Embryonic facial prominence (tissue), 1 donor: ENCODE results near the gene CADPS2.

Experiments used
- DNase-seq: peaks from one replicate; pipeline ENCODE4 v3.0.0-alpha.2; 2016; ENCODE audit errors: extremely low spot score

The CADPS2 gene

DNA sequence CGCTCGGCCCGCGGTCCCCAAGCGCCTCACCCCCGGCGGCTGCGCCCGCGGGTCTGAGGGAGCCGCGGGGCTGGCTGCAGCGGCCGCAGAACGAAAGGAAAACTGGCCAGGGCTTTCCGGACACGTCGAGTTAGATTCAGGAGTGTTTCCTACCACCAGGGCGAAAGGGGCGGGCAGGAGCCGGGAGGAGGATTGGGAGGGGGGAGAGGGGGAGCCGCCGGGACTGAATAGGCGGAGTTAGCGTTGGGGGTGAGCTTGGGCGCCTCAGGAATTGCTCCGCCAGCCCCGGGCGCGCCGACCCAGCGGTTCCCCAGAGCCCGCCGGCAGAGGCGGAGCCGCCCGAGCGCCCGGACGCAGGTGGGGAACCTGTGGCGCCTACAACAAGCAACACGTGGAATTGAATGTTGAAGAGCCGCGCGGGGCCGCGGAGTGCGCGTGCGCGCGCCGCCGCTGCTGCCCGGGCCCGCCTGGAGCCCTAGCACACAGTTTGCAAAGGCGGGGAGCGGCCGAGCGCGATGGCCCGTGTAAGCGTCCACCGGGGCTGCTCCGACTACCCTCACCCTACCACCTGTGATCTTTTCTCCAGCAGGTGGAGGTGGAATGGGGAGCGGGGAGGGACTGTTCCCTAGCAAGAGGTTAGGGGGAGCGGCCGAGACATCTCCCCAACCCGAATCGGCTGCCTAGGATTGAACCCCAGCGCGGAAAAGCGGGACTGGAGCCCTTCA lies at the start of gene CADPS2:
Gene CADPS2, minus strand, starts transcription at position 104 of the 725 bp plus-strand sequence. CDS start 123 bp downstream, outside the sequence.
- peak; percentile 60 for DNase-seq

GRCh38 chr7:122935620-122936019 lies 49.4 kb upstream of the CADPS2 start:
- DNase-seq: no peak

DNA sequence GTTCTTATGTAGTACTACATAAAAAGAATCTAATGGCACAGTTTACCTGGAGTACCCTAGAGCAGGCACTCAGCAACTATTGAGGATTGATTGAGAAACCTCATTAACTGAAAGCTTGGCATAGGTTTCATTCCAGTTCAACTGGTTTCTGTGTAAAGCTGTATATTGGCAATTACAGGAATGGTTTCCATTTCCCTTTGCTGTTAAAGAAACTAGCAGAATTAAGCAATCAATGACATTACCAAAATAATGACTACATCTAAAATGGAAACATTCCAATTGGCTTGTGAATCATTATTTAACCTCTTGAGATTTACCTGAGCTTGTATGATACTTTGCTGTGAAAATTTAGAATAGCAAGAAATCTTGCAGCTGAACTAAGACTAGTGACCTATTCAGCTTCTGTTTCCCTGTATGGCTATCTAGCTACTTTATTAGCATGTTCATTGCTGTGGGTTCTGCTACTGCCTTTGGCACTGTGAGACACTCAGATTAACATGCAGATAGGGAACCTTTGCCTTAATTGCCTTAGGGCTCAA lies 33.5 kb upstream of the CADPS2 start:
- DNase-seq: no peak

- no peak for DNase-seq
Measured at GRCh38 chr7:122914812-122915211, 28.6 kb upstream of the CADPS2 start.

GRCh38 chr7:122913608-122914007 lies 27.3 kb upstream of the CADPS2 start:
- no peak for DNase-seq

GRCh38 chr7:122902751-122903495 lies 16.7 kb upstream of the CADPS2 start:
- DNase-seq: no peak

- no peak for DNase-seq
Measured at GRCh38 chr7:122901250-122901649, 15.0 kb upstream of the CADPS2 start.

GRCh38 chr7:122896509-122896908 lies 10.2 kb upstream of the CADPS2 start:
- DNase-seq: no peak

DNA sequence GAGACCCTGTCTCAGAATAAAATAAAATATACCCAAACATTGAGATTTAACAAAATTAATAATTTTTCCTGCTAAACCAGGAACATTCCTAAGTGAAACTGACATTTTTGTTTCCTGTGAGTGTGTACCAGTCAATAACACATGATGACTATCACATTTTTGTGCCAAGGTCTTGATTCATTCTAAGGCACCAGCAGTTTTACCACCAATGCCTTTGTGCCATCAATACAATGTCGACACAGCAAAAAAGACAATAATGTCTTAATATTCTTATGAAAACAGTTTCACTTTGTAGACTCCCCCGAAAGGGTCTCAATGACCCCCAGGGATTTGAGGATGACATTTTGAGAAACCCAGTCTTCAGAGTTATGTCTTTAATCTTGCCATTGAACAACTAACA lies 7.2 kb upstream of the CADPS2 start:
- DNase-seq: no peak

- DNase-seq: no peak
Measured at GRCh38 chr7:122889116-122889515, 2.9 kb upstream of the CADPS2 start.

GRCh38 chr7:122887848-122888247 lies 1.6 kb upstream of the CADPS2 start:
- DNase-seq: no peak

GRCh38 chr7:122887198-122887597 lies 938 bp upstream of the CADPS2 start:
- no peak for DNase-seq

DNA sequence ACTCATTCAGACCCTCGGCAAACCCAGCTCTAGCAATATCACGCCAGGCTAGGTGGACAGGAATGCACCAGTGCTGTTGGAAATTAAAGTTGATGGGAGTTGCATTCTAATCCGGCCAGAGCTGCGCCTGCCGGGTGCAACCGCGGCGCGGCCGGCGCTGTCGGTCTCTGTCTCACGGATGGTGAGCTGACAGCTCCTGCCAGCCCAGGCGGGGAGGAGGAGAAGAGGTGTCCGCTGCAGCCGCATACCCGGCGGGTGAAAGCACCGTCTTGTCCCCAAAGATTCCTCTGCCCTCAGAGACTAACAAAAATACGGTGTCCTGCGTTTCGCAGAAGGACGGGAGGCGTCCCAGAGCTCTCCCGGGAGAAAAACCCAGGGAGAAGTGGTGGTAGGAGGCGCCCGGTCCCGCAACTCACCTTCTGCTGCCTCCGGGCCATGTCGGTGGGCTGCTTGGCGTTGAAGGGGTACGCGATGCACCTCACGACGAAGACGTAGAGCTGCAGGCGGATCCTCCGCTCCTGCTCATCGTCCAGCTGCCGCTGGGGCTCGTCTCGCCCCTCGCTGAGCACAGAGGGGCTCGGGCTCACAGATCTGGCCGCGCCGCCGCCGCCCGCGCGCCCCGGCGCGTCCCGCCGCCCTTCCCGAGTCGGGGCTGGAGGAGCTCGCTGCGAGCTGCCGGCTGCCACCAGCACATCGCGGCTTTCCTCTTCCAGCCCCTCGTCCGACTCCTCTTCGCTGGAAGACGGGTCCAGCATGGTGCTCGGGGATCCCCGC lies 490 bp downstream of the CADPS2 start:
- no peak for DNase-seq

GRCh38 chr7:122884186-122884585 lies 2.1 kb downstream of the CADPS2 start:
- no peak for DNase-seq

DNA sequence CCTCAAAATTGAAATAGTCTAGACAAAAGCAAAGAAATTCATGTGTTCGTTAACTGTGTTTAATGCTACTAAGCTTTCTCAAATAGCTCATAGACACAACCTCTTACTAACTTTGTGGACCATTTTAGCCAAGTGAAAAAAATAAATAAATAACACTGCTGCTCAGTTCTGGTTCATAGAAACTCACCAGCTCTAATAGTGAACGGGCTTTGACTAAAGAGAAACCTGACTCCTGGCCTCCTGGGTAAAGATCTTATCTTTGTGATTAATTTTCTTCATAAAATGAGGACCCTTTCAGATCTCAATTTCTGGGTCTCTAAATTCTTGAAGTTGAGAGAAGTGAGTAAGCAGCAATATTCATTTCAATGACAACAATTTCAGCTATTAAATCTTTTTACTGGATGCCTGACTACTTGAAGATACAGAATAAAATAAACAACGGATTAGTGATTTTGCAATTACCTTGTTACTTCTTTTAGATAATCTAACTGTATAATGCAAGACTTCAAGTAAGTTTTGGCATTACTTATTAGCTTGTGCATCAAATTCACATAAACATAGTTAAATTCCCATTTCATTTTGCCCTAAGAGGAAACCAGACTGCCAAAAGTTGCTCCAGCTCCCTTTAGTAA lies 3.1 kb downstream of the CADPS2 start:
- no peak for DNase-seq

DNA sequence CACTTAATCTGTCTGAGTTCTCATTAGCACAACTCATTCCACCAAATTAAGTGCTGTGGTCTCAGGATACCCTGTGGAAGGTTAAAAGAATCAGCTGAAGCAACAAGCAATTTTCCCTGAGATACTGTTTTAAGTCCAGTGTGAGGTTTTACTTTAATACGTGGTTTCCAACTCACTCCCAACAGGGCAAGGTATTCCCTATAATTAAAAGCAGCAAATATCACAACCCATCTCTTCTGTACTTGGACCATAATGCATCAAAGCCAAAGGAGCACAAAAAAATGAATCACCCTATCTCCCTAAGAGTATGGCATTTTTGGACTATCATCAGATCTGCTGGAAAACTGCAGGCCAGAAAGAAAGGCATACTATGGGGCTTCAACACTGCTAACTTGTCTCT lies 4.9 kb downstream of the CADPS2 start:
- DNase-seq: no peak

GRCh38 chr7:122869260-122869659 lies 17.0 kb downstream of the CADPS2 start:
- no peak for DNase-seq

DNA sequence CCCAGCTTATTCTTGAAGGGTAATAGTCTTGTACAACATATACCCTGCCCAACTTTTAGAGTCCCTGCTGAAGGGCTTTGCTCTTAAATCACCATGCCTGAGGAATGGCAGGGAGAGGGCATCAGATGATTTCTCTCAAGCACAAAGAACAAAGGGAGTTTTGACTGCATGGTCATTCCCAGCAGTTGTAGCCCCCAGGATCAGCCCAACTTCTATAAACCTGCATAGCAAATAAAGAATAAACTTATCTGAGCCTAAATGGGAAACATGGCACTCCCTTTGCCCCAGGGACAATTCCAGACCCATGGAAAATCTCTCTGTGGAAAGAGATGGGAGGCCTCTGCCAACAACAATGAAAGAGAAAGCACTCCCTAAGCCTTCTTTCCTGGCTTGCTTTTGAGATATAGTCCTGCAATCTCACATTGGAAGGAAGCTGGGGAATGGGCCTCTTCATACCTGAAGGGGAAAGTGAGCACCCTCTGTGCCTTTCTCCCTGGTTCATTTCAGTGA lies 18.7 kb downstream of the CADPS2 start:
- no peak for DNase-seq

DNA sequence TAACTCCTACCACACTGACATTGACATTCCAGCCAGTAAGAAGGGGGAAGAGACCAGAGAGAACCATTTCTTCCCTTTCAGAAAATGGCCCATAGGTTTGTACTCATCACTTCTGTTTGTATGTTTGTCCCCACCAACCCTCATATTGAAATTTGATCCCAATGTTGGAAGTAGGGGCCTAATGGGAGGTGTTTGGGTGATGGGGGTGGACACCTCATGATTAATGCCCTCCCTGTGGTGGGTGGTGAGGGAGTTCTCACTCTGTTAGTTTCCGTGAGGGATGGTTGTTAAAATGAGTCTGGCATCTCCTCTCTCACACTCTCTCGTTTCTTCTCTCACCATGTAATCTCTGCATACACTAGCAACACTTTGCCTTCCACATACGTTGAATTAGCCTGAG lies 21.4 kb downstream of the CADPS2 start:
- no peak for DNase-seq

DNA sequence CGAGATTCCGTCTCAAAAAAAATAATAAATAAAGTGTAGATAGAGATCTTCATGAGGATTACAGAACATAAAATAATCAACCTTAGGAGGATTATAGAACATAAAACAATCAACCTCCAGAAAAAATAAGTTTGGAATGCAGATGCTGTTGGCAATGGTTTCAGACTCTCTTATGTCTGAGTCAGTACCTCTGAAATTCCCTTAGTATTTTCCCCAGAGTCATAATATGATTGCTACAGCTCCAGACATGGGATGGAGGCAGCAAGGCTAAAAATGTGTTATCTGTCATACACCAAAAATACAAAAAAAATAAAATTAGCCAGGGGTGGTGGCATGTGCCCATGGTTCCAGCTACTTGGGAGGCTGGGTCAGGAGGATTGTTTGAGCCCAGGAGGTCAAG lies 22.2 kb downstream of the CADPS2 start:
- DNase-seq: no peak

DNA sequence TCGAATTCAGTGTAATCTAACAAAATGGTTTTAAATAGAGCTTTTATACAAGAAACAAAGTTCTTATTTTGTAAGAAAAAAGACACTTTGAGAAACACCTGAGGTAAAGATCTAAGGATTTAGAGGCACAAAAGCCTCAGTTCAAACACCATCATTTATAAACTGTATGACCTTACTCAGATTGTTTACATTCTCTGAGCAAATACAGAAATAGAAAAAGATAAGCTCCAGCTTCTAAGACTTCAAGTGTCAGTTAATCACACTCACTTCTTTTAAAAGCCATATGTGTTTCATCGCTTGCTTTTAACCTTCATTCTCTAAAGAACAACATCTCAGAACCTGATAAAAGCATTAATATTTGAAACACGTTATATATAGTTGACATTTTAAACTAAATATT lies 27.9 kb downstream of the CADPS2 start:
- DNase-seq: no peak

DNA sequence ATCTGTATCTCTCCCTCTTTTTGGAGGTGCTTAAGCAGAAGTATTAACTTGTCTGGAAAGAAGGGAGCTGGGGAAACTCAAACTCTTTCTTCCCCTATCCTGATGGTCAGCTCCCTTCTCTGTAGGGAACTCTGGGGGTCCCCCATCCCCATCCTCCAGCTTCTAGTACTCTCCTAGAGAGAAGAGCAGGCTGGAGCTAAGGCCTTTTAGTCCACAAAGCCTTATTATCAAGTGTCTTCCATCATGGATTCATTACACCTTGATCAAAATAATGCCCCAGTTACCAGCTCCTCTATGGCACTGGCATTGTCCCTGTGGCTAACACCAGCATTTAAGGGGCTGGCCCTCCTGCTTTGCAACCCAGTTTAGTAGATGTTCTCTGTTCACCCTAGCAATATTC lies 35.7 kb downstream of the CADPS2 start:
- DNase-seq: no peak
